HG02798 (cell line): Measurements from ENCODE around the gene GRID1.
"Not testable (repeated sequence)": the region's sequence is repeated elsewhere in the genome, so short reads cannot be mapped to it uniquely, and the experiment has no call there.

Source experiments
- ATAC-seq: cut with Tn5 transposase; IDR thresholded peaks from one replicate; pipeline ENCODE4 v1.9.1; 2021; ENCODE audit warnings: mild to moderate bottlenecking; ENCODE audit not compliant: unreplicated experiment, poor library complexity

The GRID1 gene

GRCh38 chr10:86256690-86257315 lies 109.8 kb downstream of the GRID1 start:
- ATAC-seq, result no peak

- no peak for ATAC-seq
These were observed 111.0 kb downstream of the GRID1 start for GRCh38 chr10:86255405-86256251.

GRCh38 chr10:86254526-86255174 lies 111.9 kb downstream of the GRID1 start:
- ATAC-seq, result no peak

- no peak for ATAC-seq
These were observed 112.5 kb downstream of the GRID1 start for GRCh38 chr10:86254081-86254480.

GRCh38 chr10:86253091-86254072 lies 113.2 kb downstream of the GRID1 start:
- no peak for ATAC-seq

- ATAC-seq, result no peak
These were observed 114.0 kb downstream of the GRID1 start for GRCh38 chr10:86252556-86252955.

- no peak for ATAC-seq
These were observed 114.5 kb downstream of the GRID1 start for GRCh38 chr10:86252079-86252478.

- ATAC-seq, result no peak
These were observed 115.2 kb downstream of the GRID1 start for GRCh38 chr10:86251426-86251825.

- ATAC-seq, result no peak
These were observed 116.2 kb downstream of the GRID1 start for GRCh38 chr10:86250399-86250798.

GRCh38 chr10:86249794-86250193 lies 116.8 kb downstream of the GRID1 start:
- ATAC-seq, result no peak

- ATAC-seq, result no peak
These were observed 118.5 kb downstream of the GRID1 start for GRCh38 chr10:86248062-86248461.

GRCh38 chr10:86247588-86247987 lies 119.0 kb downstream of the GRID1 start:
- ATAC-seq, result no peak

GRCh38 chr10:86247073-86247472 lies 119.5 kb downstream of the GRID1 start:
- no peak for ATAC-seq

- ATAC-seq, result no peak
These were observed 120.2 kb downstream of the GRID1 start for GRCh38 chr10:86246279-86246940.

GRCh38 chr10:86245015-86245394 lies 121.6 kb downstream of the GRID1 start:
- ATAC-seq, result no peak

GRCh38 chr10:86244297-86245014 lies 122.1 kb downstream of the GRID1 start:
- no peak for ATAC-seq

- no peak for ATAC-seq
These were observed 122.9 kb downstream of the GRID1 start for GRCh38 chr10:86243651-86244155.

- ATAC-seq, result no peak
These were observed 123.8 kb downstream of the GRID1 start for GRCh38 chr10:86242761-86243160.

GRCh38 chr10:86238089-86238488 lies 128.5 kb downstream of the GRID1 start:
- not testable (repeated sequence) for ATAC-seq
